ENCODE data around the gene TMEM132D.

DNA sequence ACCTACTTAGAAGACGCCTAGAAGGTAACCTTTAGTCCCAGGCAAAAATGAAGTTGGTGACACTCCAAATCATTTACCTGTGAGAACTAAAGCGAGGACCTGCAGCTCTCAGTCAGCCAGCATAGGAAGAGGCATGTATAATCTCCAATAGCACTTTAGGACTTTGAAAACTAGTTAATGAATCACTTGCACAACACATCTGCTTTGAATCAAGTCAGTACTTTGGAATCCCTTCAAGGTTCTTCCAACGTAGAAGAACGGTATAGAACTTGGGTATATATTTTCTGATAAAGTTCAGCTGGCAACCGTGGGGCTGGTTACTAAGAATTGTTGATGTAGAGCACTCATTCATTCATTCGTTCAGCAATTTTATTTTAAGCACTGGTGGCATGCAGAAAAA lies 251.9 kb downstream of the TMEM132D start:
- TF ChIP-seq POLR2A (IDR thresholded peaks at IDR 0.05; ENCODE audit: low read length) = no peak
- no peak for TF ChIP-seq GATA1 (IDR thresholded peaks at IDR 0.05; ENCODE audit: low read depth, low read length)

Measured in erythroblast (primary cell).